Esophagus muscularis mucosa (tissue), 4 donors: ENCODE measurements around the gene FKBP1A. TPM values are rescaled to one million over a fixed set of nuclear protein-coding genes. Genes with fewer than 3 reads are reported as not detected.

ENCODE experiments used
- DNase-seq: peaks from one replicate; pipeline ENCODE4 v3.0.0-alpha.2; 2017; ENCODE audit errors: extremely low spot score
- H3K27ac ChIP-seq, 4 donors: fragments of 200-600 bp; sonication (generic); replicated peaks in 1 of 4; 1 replicate in 3 of 4; 2 replicates in 1 of 4; pipeline ENCODE4 v1.5.1; 2016 to 2019; ENCODE audit warnings: mild to moderate bottlenecking in 1 of 4
- H3K27me3 ChIP-seq, 4 donors: fragments of 200-600 bp; sonication (generic); one replicate each; pipeline versions ENCODE4 v1.5.1 to v1.6.0; 2016 to 2019
- H3K36me3 ChIP-seq, 4 donors: fragments of 200-600 bp; sonication (generic); one replicate each; pipeline ENCODE4 v1.5.1; 2016 to 2019
- H3K4me1 ChIP-seq, 4 donors: fragments of 200-600 bp; sonication (generic); one replicate each; pipeline ENCODE4 v1.5.1; 2016 to 2019
- H3K4me3 ChIP-seq, 4 donors: fragments of 200-600 bp; sonication (generic); 1 replicate in 2 of 4; 2 replicates in 2 of 4; pipeline ENCODE4 v1.5.1; 2016 to 2019; ENCODE audit warnings: mild to moderate bottlenecking in 4 of 4, moderate library complexity in 1 of 4
- H3K9me3 ChIP-seq, 4 donors: fragments of 200-600 bp; sonication (generic); 1 replicate in 3 of 4; 2 replicates in 1 of 4; pipeline ENCODE4 v1.5.1; 2016 to 2019
- EP300 ChIP-seq: sonication (generic); formaldehyde crosslinking; IDR thresholded peaks from one replicate; pipeline ENCODE4 v1.6.1; 2017; ENCODE audit warnings: antibody characterized with exemption
- POLR2A ChIP-seq: fragments of 450-650 bp; IDR thresholded peaks from one replicate; pipeline ENCODE4 v1.6.1; 2017; ENCODE audit warnings: antibody characterized with exemption, moderate library complexity, mild to moderate bottlenecking, low read depth
- POLR2AphosphoS5 ChIP-seq, 2 donors: sonication (generic); formaldehyde crosslinking; IDR thresholded peaks; one replicate each; pipeline ENCODE4 v1.6.1; 2017; ENCODE audit warnings: antibody characterized with exemption in 2 of 2
- WGBS: methylation state at CpG from one replicate; pipeline ENCODE4 v1.1.5; 2018; 5-methylcytosine and 5-hydroxymethylcytosine counted together
- intact Hi-C: fragments of 100-400 bp; cut with DNase I; formaldehyde crosslinking; loops from one replicate; pipeline ENCODE4 v1.15.1; 2023
- total RNA-seq, 4 donors: library from RNA; depleted of rRNA; stranded (reverse); fragments of >200 nt; gene quantifications; one replicate each; pipeline versions ENCODE4 v1.1.0 to v1.2.1, GENCODE V29; 2016
- TF ChIP-seq, protein P1 (sequence below), 3 experiments: fragments of 200-600 bp in 2 of 3; fragments of 450-650 bp in 1 of 3; sonication (generic) in 2 of 3; IDR thresholded peaks; one replicate each; pipeline ENCODE4 v1.5.1; 2017 to 2019; ENCODE audit warnings: antibody characterized with exemption in 3 of 3, mild to moderate bottlenecking in 2 of 3, moderate library complexity in 1 of 3

The FKBP1A gene
- total RNA-seq, 4 donors from 2014 or later = 84.3 to 99.2 (median 89.8) TPM

DNA sequence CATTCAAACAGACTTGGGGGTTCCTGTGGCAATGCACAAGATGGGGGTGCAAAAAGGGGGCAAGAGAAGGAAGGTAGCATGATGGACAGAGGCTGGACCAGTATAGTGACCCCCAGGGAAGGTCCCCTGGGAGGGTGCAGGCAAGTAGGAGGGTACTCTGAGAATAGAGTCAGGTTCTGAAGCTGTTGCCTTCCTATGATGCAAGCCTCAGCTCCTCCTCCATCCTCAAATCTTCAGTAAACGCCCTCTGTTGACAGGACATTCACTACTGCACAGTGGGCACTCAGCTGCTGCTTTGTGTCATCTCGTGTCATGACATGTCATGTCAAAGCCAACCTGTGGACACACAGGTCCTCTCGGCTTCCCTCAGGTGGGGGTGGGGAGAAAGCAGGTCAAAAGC, 58.1 kb downstream of the FKBP1A start:
- DNase-seq = peak; percentile 31
- no peak overlapping the region for H3K27ac ChIP-seq
- 78% methylated on average over 3 of the region's 3 CpGs for WGBS
- H3K27me3 ChIP-seq = no peaks in the 10 kb centered on the region
- no peaks in the 10 kb centered on the region for H3K9me3 ChIP-seq
- no peak overlapping the region for H3K4me3 ChIP-seq
- H3K36me3 ChIP-seq = peaks cover 0 to 21% (median 0%) of the 10 kb centered on the region in 4 donors
- TF ChIP-seq, protein P1, sequence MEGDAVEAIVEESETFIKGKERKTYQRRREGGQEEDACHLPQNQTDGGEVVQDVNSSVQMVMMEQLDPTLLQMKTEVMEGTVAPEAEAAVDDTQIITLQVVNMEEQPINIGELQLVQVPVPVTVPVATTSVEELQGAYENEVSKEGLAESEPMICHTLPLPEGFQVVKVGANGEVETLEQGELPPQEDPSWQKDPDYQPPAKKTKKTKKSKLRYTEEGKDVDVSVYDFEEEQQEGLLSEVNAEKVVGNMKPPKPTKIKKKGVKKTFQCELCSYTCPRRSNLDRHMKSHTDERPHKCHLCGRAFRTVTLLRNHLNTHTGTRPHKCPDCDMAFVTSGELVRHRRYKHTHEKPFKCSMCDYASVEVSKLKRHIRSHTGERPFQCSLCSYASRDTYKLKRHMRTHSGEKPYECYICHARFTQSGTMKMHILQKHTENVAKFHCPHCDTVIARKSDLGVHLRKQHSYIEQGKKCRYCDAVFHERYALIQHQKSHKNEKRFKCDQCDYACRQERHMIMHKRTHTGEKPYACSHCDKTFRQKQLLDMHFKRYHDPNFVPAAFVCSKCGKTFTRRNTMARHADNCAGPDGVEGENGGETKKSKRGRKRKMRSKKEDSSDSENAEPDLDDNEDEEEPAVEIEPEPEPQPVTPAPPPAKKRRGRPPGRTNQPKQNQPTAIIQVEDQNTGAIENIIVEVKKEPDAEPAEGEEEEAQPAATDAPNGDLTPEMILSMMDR (IDR thresholded peaks at IDR 0.05) = no peak
- TF ChIP-seq POLR2A (no peak), POLR2AphosphoS5 (IDR thresholded peaks at IDR 0.05) (no peak), EP300 (no peak)
- intact Hi-C loops = loop anchor here (5.0 kb wide), 1 partner anchor 38 kb away; no protein-coding TSS in a partner anchor
- H3K4me1 ChIP-seq = peaks cover 38 to 68% (median 43%) of the 10 kb centered on the region in 4 donors

DNA sequence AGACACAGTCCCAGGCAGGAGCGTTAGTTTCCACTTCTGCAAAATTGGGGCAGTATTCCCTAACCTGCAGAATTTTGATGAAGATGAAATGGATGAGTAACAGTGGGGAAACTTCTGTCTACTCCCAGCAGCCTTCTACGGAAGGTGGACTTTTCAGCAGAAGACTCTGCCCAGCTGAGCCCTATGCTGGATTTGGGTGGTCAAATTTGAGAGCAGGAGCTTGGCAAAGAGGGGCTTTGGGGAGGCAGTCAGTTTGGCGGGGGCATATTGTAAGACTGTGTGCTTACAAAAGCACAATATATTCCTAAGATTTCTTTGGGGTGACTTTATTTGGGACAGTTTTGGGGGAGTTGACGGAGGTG, 58.5 kb downstream of the FKBP1A start:
- DNase-seq = peak; percentile 70
- H3K27ac ChIP-seq = no peak overlapping the region
- no peak for TF ChIP-seq EP300
- no peak for TF ChIP-seq POLR2A
- TF ChIP-seq, protein P1 (IDR thresholded peaks at IDR 0.05) = no peak
- no peak for TF ChIP-seq POLR2AphosphoS5 (IDR thresholded peaks at IDR 0.05)
- H3K9me3 ChIP-seq = no peaks in the 10 kb centered on the region
- WGBS = 94% methylated on average over 4 of the region's 4 CpGs
- H3K4me3 ChIP-seq = no peak overlapping the region
- H3K36me3 ChIP-seq = peaks cover 0 to 21% (median 0%) of the 10 kb centered on the region in 4 donors
- H3K4me1 ChIP-seq = peaks cover 42 to 72% (median 46%) of the 10 kb centered on the region in 4 donors
- H3K27me3 ChIP-seq = no peaks in the 10 kb centered on the region
- intact Hi-C loops = no loop called here

DNA sequence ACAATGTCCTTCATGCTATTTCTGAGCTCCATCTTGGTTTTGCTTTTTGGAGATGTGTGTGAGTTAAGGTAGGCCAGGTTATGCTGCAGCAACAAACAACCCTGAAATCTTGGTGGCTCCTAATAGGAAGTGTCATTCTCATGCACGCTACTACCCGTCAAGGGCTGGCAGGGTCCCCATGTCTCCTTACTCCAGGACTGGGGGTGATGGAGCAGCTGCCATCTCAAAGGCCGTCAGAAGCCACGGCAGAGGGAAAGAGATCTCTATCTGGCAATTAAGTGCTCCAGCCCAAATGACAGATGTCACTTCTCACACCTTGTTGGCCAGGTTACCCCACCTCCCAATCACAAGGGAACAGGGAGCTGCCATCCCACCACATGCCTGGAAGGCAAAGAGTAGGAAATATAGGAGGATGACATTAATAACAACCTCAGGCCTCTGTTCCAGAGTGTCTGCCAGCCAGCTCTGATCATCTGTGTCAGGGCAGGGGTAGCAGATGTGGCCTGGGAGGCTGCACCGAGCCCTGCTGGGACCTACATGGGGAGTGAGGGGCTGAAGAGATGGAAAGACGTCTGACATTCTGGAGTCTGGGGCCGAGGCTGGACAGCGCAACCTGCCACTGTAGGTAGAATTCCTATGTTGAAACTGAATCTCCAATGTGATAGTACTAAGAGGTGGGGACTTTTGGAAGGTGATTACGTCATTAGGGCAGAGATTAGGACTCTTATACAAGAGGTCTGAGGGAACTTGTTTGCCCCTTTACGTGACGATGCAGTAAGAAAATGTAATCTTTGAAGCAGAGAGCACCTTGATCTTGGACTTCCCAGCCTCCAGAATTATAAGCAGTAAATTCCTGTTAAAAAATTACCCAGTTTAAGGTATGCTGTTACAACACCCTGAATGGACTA, 59.1 kb downstream of the FKBP1A start:
- intact Hi-C loops = no loop called here

DNA sequence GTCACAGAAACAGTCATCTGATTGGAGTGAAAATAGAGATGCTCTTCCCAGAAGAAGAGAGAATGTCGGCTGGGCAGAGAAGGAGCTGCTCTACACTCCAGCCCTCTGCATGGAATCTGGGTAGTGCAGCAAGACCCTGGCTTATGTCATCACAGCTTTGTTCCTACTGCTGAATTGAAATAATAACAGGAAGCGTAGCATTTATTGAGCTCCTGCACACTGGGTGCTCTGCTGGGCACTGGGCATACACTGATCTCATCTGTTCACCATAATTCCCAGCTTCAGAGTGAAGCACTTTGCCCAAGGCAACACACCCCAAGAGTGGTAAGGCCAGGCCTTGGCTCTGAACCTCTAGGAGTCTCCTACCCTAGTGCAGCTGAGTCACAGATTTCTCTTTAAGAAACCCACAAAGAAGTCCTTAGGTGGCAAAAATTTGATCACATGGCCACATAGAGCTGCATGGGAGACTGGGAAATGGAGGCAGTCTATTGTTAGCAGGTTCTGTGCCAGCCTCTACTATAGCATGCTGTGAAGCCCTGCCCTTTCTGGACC, 60.0 kb downstream of the FKBP1A start:
- H3K9me3 ChIP-seq = no peaks in the 10 kb centered on the region
- intact Hi-C loops = no loop called here
- peaks cover 51 to 76% (median 52%) of the 10 kb centered on the region in 4 donors for H3K4me1 ChIP-seq
- no peak for TF ChIP-seq POLR2A
- TF ChIP-seq, protein P1 (IDR thresholded peaks at IDR 0.05) = no peak
- peak in 1 of 2 donors; percentile 34 for TF ChIP-seq POLR2AphosphoS5 (IDR thresholded peaks at IDR 0.05)
- peak; percentile 42 for DNase-seq
- H3K27ac ChIP-seq = no peak overlapping the region
- no peaks in the 10 kb centered on the region for H3K27me3 ChIP-seq
- H3K36me3 ChIP-seq = peaks cover 0 to 21% (median 2%) of the 10 kb centered on the region in 4 donors
- H3K4me3 ChIP-seq = no peak overlapping the region
- WGBS = 86% methylated on average over 2 of the region's 2 CpGs

More for the DNA sequence above, 59.1 kb downstream of the FKBP1A start:
- H3K27me3 ChIP-seq = no peaks in the 10 kb centered on the region
- no peak overlapping the region for H3K4me3 ChIP-seq
- no peak for TF ChIP-seq EP300
- TF ChIP-seq POLR2AphosphoS5 (IDR thresholded peaks at IDR 0.05) = no peak
- TF ChIP-seq, protein P1 (IDR thresholded peaks at IDR 0.05) = no peak
- TF ChIP-seq POLR2A = no peak
- no peaks in the 10 kb centered on the region for H3K9me3 ChIP-seq
- DNase-seq = peak; percentile 47
- no peak overlapping the region for H3K27ac ChIP-seq
- H3K36me3 ChIP-seq = peaks cover 0 to 21% (median 2%) of the 10 kb centered on the region in 4 donors
- WGBS = 94% methylated on average over 11 of the region's 11 CpGs
- H3K4me1 ChIP-seq = peaks cover 48 to 76% (median 51%) of the 10 kb centered on the region in 4 donors
